A549 (cell line): ENCODE data around the gene GDAP2. TPM values are rescaled to one million over a fixed set of nuclear protein-coding genes. Genes with fewer than 3 reads are reported as not detected.
A peak's percentile ranks its signal among the peaks of the same experiment; 100 is the strongest.

Experiments
- ATAC-seq, 2 experiments: fragments of 200-7000 bp in 1 of 2; fragments of >200 bp in 1 of 2; cut with Nextera tagmentation in 1 of 2; cut with Tn5 transposase in 1 of 2; 3 replicates each; pipeline versions ENCODE4 v1.8.0 to v1.9.1; 2018 to 2020; ENCODE audit warnings: mild to moderate bottlenecking in 1 of 2, moderate library complexity in 1 of 2
- CTCF ChIA-PET: fragments of 300-600 bp; sonication (Branson Sonifier 250); formaldehyde crosslinking; extraction: SDS; loops from one replicate; lab custom pipeline; 2021; ENCODE audit warnings: antibody characterized with exemption, inconsistent platforms; lab: Yijun Ruan, JAX
- POLR2A ChIA-PET: fragments of 350-600 bp; formaldehyde crosslinking; extraction: SDS; loops from one replicate; lab custom pipeline; 2021; ENCODE audit warnings: antibody characterized with exemption, inconsistent platforms; lab: Yijun Ruan, JAX
- DNase-seq, 2 experiments: peaks; one replicate each; pipeline versions ENCODE4 v3.0.0 to v3.0.0-alpha.2; 2011 to 2016; ENCODE audit warnings: low read depth in 1 of 2, low spot score in 1 of 2
- FAIRE-seq: peaks from 2 replicates; lab custom pipeline; 2011; peaks lifted over from hg19 to GRCh38; lab: Jason Lieb, UNC
- H3K27ac ChIP-seq, 2 experiments: fragments of >200 bp; sonication (Bioruptor Twin); formaldehyde crosslinking; 3 replicates each; pipeline ENCODE4 v1.5.1; 2016 to 2017
- H3K4me1 ChIP-seq: fragments of >200 bp; sonication (Bioruptor Twin); formaldehyde crosslinking; 3 replicates; pipeline ENCODE4 v1.6.1; 2016
- H3K4me2 ChIP-seq: fragments of >200 bp; sonication (Bioruptor Twin); formaldehyde crosslinking; 3 replicates; pipeline ENCODE4 v1.6.1; 2016
- H3K4me3 ChIP-seq: fragments of >200 bp; sonication (Bioruptor Twin); formaldehyde crosslinking; 3 replicates; pipeline ENCODE4 v1.5.1; 2016
- H3K9me3 ChIP-seq: fragments of >200 bp; sonication (Bioruptor Twin); formaldehyde crosslinking; 3 replicates; pipeline ENCODE4 v1.6.1; 2016
- ATOH8 ChIP-seq: fragments of 250-450 bp; sonication (Bioruptor Pico); IDR thresholded peaks from 2 replicates; pipeline ENCODE4 v1.5.0; 2020; ENCODE audit warnings: low read depth, mild to moderate bottlenecking, moderate library complexity
- CHD4 ChIP-seq: fragments of 200-600 bp; sonication (generic); IDR thresholded peaks from 2 replicates; pipeline ENCODE4 v1.6.1; 2016; ENCODE audit warnings: antibody characterized with exemption, mild to moderate bottlenecking, borderline replicate concordance
- FOSB ChIP-seq: fragments of 250-450 bp; sonication (Bioruptor Pico); IDR thresholded peaks from 2 replicates; pipeline ENCODE4 v1.5.0; 2020; ENCODE audit warnings: mild to moderate bottlenecking, moderate library complexity
- HEYL ChIP-seq: fragments of 250-450 bp; sonication (Bioruptor Pico); IDR thresholded peaks from 2 replicates; pipeline ENCODE4 v1.8.0; 2021; ENCODE audit warnings: mild to moderate bottlenecking, moderate library complexity
- HOXB5 ChIP-seq: fragments of 250-450 bp; sonication (Bioruptor Pico); IDR thresholded peaks from 2 replicates; pipeline ENCODE4 v1.5.0; 2020; ENCODE audit warnings: mild to moderate bottlenecking, moderate library complexity
- KDM1A ChIP-seq: fragments of 200-600 bp; sonication (generic); IDR thresholded peaks from 2 replicates; pipeline ENCODE4 v1.6.1; 2016; ENCODE audit warnings: low read depth, mild to moderate bottlenecking
- MAFK ChIP-seq: fragments of 450-650 bp; IDR thresholded peaks from 2 replicates; pipeline ENCODE4 v1.6.1; 2014; ENCODE audit not compliant: partially characterized antibody
- MAZ ChIP-seq: fragments of 150-350 bp; IDR thresholded peaks from 2 replicates; pipeline ENCODE4 v1.6.1; 2014; ENCODE audit warnings: antibody characterized with exemption, low read depth, low read length, borderline replicate concordance
- MYC ChIP-seq: IDR thresholded peaks from 2 replicates; pipeline ENCODE4 v1.6.1; 2012; ENCODE audit warnings: mild to moderate bottlenecking, inconsistent platforms, low read length, improper control_type of control experiment, borderline replicate concordance
- NFE2L2 ChIP-seq: fragments of 150-350 bp; conservative IDR thresholded peaks from 2 replicates; pipeline ENCODE4 v1.6.1; 2014; ENCODE audit warnings: low read length
- NPAS2 ChIP-seq: fragments of 250-450 bp; sonication (Bioruptor Pico); IDR thresholded peaks from 2 replicates; pipeline ENCODE4 v1.8.0; 2022; ENCODE audit warnings: mild to moderate bottlenecking, moderate library complexity, borderline replicate concordance
- NR3C1 ChIP-seq: fragments of >200 bp; sonication (Bioruptor Twin); formaldehyde crosslinking; IDR thresholded peaks from 3 replicates; pipeline ENCODE4 v1.6.1; 2017
- RAD21 ChIP-seq, 2 experiments: fragments of >200 bp in 1 of 2; sonication (Bioruptor Twin) in 1 of 2; formaldehyde crosslinking in 1 of 2; IDR thresholded peaks in 1 of 2; conservative IDR thresholded peaks in 1 of 2; 2 replicates in 1 of 2; 3 replicates in 1 of 2; pipeline ENCODE4 v1.6.1; 2012 to 2018; ENCODE audit warnings: inconsistent platforms in 1 of 2
- RCOR1 ChIP-seq: fragments of 150-350 bp; IDR thresholded peaks from 2 replicates; pipeline ENCODE4 v1.6.1; 2014; ENCODE audit warnings: antibody characterized with exemption, low read length, low read depth
- RNF2 ChIP-seq: fragments of 200-600 bp; sonication (generic); IDR thresholded peaks from 2 replicates; pipeline ENCODE4 v1.6.1; 2016; ENCODE audit warnings: low read depth, mild to moderate bottlenecking, antibody characterized with exemption, moderate library complexity, borderline replicate concordance
- SREBF2 ChIP-seq: fragments of 450-650 bp; IDR thresholded peaks from 2 replicates; pipeline ENCODE4 v1.6.1; 2014; ENCODE audit warnings: mild to moderate bottlenecking, moderate library complexity
- TFCP2L1 ChIP-seq: fragments of 250-450 bp; sonication (Bioruptor Pico); IDR thresholded peaks from 2 replicates; pipeline ENCODE4 v1.5.0; 2021; ENCODE audit warnings: mild to moderate bottlenecking
- TP53 ChIP-seq: fragments of 250-450 bp; sonication (Bioruptor Pico); IDR thresholded peaks from 2 replicates; pipeline ENCODE4 v1.5.0; 2021; ENCODE audit warnings: mild to moderate bottlenecking, moderate library complexity
- ZC3H11A ChIP-seq: fragments of 450-650 bp; IDR thresholded peaks from 2 replicates; pipeline ENCODE4 v1.6.1; 2014; ENCODE audit warnings: antibody characterized with exemption, mild to moderate bottlenecking
- ZNF302 ChIP-seq: fragments of 250-450 bp; sonication (Bioruptor Pico); IDR thresholded peaks from 2 replicates; pipeline ENCODE4 v1.9.0; 2021; ENCODE audit warnings: inconsistent platforms, mild to moderate bottlenecking, moderate library complexity
- WGBS: methylation state at CpG from one replicate; pipeline ENCODE4 v1.1.6; 2017; ENCODE audit errors: missing lambda C conversion rate; 5-methylcytosine and 5-hydroxymethylcytosine counted together
- polyA plus RNA-seq, 4 experiments: library from polyadenylated mRNA; depleted of rRNA in 3 of 4; stranded (reverse); fragments of >200 nt; fragmentation: RNase III in 1 of 4; extraction: RNeasy Plus Mini Kit Qiagen cat#74134 plus additional on column Dnase treatment in 1 of 4; gene quantifications; 2 replicates in 3 of 4; 3 replicates in 1 of 4; pipeline ENCODE4 v1.2.3, GENCODE V29; 2011 to 2017
- TF ChIP-seq, protein P1 (sequence below): fragments of 150-350 bp; IDR thresholded peaks from 2 replicates; pipeline ENCODE4 v1.6.1; 2014; ENCODE audit warnings: low read depth, mild to moderate bottlenecking, low read length
- TF ChIP-seq, protein P2 (sequence below): fragments of >200 bp; sonication (Bioruptor Twin); formaldehyde crosslinking; IDR thresholded peaks from 3 replicates; pipeline ENCODE4 v1.5.1; 2016
- TF ChIP-seq, protein P3 (sequence below): fragments of 200-600 bp; sonication (generic); IDR thresholded peaks from 2 replicates; pipeline ENCODE4 v1.6.1; 2016; ENCODE audit warnings: antibody characterized with exemption, mild to moderate bottlenecking, moderate library complexity

Gene GDAP2
- polyA plus RNA-seq, 2 of the 4 experiments (the other 2 are of a cell fraction) = 6.7 to 21.2 TPM

- ATAC-seq (no peak), DNase-seq (no peak), FAIRE-seq (no peak)
- ChIA-PET CTCF (no interaction called here), POLR2A (no interaction called here)
- TF ChIP-seq MYC (no peak), RCOR1 (no peak), MAZ (no peak), NR3C1 (no peak), TFCP2L1 (CRISPR knock-in tag) (no peak), SREBF2 (no peak), NPAS2 (CRISPR knock-in tag) (no peak), FOSB (no peak)
- TF ChIP-seq, protein P1, sequence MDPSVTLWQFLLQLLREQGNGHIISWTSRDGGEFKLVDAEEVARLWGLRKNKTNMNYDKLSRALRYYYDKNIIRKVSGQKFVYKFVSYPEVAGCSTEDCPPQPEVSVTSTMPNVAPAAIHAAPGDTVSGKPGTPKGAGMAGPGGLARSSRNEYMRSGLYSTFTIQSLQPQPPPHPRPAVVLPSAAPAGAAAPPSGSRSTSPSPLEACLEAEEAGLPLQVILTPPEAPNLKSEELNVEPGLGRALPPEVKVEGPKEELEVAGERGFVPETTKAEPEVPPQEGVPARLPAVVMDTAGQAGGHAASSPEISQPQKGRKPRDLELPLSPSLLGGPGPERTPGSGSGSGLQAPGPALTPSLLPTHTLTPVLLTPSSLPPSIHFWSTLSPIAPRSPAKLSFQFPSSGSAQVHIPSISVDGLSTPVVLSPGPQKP = no peak
- peak overlapping the region; percentile 87; the same call in 2 of the 3 replicates for H3K4me2 ChIP-seq
- no peaks in the 10 kb centered on the region for H3K9me3 ChIP-seq
- 89% methylated on average over 4 of the region's 4 CpGs for WGBS
- H3K4me3 ChIP-seq = no peak overlapping the region
- peaks cover 27% of the 10 kb centered on the region for H3K4me1 ChIP-seq
- H3K27ac ChIP-seq = no peak overlapping the region
Measured at GRCh38 chr1:117932576-117932975, 3.2 kb upstream of the GDAP2 start.

- no peak for FAIRE-seq
Measured at GRCh38 chr1:117930484-117930883, 1.1 kb upstream of the GDAP2 start.

More at GRCh38 chr1:117930484-117930883, 1.1 kb upstream of the GDAP2 start:
- ChIA-PET CTCF (interaction anchor here (2.1 kb wide), 1 partner anchor 10 kb away, joined by 6 read pairs; no protein-coding TSS in a partner anchor), POLR2A (no interaction called here)
- 2% methylated on average over 6 of the region's 6 CpGs for WGBS
- Histone ChIP-seq H3K9me3 (no peaks in the 10 kb centered on the region), H3K4me3 (peak overlapping the region; percentile 96), H3K27ac (peak overlapping the region; percentile 72 to 95), H3K4me2 (peak overlapping the region; percentile 87), H3K4me1 (peaks cover 30% of the 10 kb centered on the region)
- TF ChIP-seq, protein P2, sequence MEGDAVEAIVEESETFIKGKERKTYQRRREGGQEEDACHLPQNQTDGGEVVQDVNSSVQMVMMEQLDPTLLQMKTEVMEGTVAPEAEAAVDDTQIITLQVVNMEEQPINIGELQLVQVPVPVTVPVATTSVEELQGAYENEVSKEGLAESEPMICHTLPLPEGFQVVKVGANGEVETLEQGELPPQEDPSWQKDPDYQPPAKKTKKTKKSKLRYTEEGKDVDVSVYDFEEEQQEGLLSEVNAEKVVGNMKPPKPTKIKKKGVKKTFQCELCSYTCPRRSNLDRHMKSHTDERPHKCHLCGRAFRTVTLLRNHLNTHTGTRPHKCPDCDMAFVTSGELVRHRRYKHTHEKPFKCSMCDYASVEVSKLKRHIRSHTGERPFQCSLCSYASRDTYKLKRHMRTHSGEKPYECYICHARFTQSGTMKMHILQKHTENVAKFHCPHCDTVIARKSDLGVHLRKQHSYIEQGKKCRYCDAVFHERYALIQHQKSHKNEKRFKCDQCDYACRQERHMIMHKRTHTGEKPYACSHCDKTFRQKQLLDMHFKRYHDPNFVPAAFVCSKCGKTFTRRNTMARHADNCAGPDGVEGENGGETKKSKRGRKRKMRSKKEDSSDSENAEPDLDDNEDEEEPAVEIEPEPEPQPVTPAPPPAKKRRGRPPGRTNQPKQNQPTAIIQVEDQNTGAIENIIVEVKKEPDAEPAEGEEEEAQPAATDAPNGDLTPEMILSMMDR = no peak
- TF ChIP-seq RAD21 (conservative IDR thresholded peaks at IDR 0.05 in 1 of 2, IDR thresholded peaks at IDR 0.05 in 1 of 2) (no peak), CHD4 (no peak), MAFK (no peak), TP53 (CRISPR knock-in tag) (no peak), RNF2 (no peak), NFE2L2 (no peak), TFCP2L1 (CRISPR knock-in tag) (no peak), HOXB5 (CRISPR knock-in tag) (no peak), ZNF302 (no peak), ZC3H11A (no peak), ATOH8 (CRISPR knock-in tag) (no peak), KDM1A (no peak), FOSB (no peak), NPAS2 (CRISPR knock-in tag) (no peak), NR3C1 (no peak), HEYL (CRISPR knock-in tag) (no peak)
- TF ChIP-seq, protein P1 = no peak
- TF ChIP-seq, protein P3, sequence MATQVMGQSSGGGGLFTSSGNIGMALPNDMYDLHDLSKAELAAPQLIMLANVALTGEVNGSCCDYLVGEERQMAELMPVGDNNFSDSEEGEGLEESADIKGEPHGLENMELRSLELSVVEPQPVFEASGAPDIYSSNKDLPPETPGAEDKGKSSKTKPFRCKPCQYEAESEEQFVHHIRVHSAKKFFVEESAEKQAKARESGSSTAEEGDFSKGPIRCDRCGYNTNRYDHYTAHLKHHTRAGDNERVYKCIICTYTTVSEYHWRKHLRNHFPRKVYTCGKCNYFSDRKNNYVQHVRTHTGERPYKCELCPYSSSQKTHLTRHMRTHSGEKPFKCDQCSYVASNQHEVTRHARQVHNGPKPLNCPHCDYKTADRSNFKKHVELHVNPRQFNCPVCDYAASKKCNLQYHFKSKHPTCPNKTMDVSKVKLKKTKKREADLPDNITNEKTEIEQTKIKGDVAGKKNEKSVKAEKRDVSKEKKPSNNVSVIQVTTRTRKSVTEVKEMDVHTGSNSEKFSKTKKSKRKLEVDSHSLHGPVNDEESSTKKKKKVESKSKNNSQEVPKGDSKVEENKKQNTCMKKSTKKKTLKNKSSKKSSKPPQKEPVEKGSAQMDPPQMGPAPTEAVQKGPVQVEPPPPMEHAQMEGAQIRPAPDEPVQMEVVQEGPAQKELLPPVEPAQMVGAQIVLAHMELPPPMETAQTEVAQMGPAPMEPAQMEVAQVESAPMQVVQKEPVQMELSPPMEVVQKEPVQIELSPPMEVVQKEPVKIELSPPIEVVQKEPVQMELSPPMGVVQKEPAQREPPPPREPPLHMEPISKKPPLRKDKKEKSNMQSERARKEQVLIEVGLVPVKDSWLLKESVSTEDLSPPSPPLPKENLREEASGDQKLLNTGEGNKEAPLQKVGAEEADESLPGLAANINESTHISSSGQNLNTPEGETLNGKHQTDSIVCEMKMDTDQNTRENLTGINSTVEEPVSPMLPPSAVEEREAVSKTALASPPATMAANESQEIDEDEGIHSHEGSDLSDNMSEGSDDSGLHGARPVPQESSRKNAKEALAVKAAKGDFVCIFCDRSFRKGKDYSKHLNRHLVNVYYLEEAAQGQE = no peak
- ATAC-seq = no peak
- peak in 1 of 2 experiments; percentile 0 for DNase-seq
